Occipital lobe (tissue), 2 donors: ENCODE results near the gene PIEZO2. TPM values are rescaled to one million over a fixed set of nuclear protein-coding genes. Genes with fewer than 3 reads are reported as not detected.
"Not testable (repeated sequence)": the region's sequence is repeated elsewhere in the genome, so short reads cannot be mapped to it uniquely, and the experiment has no call there.

Source experiments
- DNase-seq: peaks from one replicate; lab custom pipeline; 2025; lab: John Stamatoyannopoulos, UW
- total RNA-seq: library from RNA; depleted of rRNA; stranded (reverse); fragments of >200 nt; gene quantifications from one replicate; pipeline ENCODE4 v1.2.3, GENCODE V29; 2014

PIEZO2 gene
- 8.0 TPM for total RNA-seq

- DNase-seq, result peak; percentile 46
These were observed at the start of gene PIEZO2 for GRCh38 chr18:11149441-11150270. PIEZO2 (minus strand) TSS chr18:11149569; CDS start chr18:11148588, 981 bp downstream.

DNA sequence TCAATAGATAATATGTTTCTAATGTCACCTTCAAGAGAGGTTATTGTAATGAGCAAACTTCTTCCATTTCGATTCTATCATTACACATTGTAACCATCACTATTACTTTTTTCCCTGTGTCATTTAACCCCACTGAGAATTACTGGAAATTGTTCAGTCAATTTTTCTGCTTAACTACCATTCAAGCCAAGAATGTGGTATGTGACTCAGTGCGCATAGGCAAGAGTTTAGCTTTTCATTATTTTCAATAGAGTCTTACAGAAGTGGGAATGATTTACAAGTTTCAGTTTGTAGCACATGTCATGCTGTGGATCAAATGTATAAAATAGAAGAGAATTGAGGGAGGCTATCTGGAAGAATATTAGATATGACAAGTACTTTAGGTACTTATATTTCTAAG, 34.3 kb upstream of the PIEZO2 start:
- no peak for DNase-seq

- not testable (repeated sequence) for DNase-seq
These were observed 32.3 kb upstream of the PIEZO2 start for GRCh38 chr18:11181629-11182028.

DNA sequence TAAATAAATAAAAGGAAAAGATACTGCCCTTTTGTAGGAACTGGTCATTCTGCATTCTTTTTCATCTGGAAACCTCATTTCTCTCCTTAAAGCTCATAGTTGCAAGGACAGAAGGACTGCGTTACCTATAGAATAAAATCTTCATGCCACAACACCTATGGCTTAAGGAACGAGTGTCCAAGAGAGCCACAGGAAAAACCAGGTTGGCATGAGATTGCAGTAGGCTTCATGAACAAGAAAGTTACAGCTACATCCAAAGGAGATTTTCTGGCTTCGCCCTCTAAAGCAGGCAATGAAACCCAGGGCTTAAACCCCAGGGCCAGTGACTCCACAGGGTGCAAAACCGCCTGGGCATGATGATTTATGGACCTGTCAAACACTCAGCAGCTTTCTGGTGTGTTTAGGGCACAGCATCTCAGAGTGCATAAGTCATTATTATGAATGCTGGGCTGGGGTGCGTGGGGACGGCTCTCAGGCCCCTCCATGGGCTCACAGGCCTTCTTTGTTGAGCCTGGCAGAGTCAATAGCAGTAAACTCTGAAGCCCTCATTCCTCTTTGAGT, 30.7 kb upstream of the PIEZO2 start:
- no peak for DNase-seq

DNA sequence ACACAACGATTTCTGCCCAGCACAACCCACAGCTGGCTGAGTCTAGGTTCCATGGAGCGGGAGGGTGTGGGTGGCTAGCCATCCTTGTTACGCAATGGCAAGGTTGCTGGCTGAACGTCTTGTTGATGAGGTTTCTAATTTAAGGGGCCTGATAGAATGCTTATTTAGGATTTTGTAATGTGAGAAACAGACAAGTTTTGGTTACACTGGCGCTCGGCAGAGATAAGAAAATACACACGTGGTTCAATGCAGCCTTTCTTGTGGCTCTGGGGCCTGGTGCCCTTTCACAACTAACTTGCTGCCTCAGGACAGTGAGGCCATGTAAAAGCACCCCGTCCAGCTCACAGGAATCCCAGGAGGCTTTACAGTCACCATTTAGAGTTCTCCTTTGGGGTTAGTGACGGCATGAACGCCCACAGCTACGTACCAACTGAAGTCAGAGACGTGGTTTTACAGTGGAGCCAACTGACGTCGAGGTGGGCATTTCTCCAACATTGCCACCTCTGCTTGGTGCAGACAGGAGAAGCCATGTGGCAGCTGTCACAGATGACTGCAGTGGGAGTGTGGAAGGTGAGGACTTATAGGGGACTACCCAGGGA, 29.7 kb upstream of the PIEZO2 start:
- peak; percentile 15 for DNase-seq

DNA sequence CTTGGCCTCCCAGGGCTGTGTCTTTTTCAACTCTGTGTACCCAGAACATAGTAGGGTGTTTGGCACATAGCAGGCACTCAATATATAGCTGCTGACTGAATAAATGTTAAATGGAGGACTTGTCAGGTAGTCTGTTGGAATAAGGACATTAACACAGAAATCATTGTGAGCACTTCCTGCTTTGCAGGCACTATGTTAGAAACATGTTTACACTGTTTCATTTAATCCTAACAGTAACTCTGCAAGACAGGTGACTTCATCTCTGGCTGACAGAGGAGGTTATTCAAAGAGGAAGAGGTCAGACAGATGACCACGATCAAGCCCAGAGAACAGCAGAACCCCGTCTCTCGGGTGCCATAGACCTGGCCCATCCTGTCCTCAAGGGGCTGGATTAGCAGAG, 28.0 kb upstream of the PIEZO2 start:
- no peak for DNase-seq

DNA sequence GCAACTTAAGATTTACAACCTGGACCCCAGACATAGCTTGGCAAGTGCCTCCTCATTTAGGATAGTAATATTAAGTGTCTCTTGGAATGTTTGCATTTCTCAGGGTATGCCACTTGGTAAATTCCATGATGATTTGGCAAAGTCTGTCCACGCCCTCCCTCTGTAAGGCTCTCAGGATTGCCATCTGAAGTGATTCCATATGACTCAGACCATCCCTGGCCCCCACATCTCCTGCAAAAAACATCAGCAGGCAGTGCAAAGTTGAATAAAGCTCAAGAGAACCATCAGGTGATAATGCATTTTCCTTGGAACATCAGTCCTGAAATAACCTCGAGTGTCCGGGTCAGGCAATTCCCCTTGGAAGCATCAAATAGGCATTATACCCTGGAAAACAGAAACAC, 27.1 kb upstream of the PIEZO2 start:
- no peak for DNase-seq

- no peak for DNase-seq
These were observed 26.1 kb upstream of the PIEZO2 start for GRCh38 chr18:11175266-11175979.

GRCh38 chr18:11174179-11174578, 24.8 kb upstream of the PIEZO2 start:
- not testable (repeated sequence) for DNase-seq

- DNase-seq, result no peak
These were observed 18.4 kb upstream of the PIEZO2 start for GRCh38 chr18:11167778-11168177.

GRCh38 chr18:11165952-11166351, 16.6 kb upstream of the PIEZO2 start:
- no peak for DNase-seq

DNA sequence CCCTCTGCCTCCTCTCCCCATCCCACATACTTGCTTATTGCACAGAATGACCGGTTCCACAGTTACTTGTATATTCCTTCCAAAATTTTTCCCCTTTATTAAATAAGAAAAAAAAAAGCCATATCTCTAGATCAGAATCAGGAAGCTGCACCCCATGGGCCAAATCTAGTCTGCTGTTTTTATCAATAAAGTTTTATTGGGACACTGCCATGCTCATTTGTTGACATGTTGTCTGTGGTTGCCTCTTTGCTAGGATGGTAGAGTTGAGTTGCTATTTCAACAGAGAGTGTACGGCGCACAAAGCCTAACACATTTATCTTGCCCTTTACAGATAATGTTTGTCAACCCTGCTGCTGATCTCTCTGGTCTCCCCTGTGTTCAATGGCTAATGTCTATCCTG, 15.8 kb upstream of the PIEZO2 start:
- no peak for DNase-seq

DNA sequence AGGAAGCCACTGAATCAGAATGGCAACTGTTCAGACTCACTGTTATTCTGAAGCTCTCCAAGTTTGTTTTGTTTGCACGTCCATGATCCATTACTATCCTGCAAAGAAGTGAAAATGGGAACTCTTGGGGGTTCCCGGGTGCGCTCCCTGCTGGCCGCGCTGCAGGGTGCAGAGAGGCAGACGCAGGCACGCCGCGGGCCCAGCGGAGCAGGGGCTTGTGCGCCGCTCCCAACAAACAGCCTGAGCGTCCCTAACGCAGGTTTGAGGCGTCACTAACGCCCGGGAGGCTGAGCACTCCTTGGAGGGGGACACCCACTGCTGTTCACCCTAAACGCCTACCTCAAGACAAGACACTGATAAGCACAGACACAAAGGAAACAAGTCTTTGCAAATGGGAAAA, 14.3 kb upstream of the PIEZO2 start:
- DNase-seq, result no peak

DNA sequence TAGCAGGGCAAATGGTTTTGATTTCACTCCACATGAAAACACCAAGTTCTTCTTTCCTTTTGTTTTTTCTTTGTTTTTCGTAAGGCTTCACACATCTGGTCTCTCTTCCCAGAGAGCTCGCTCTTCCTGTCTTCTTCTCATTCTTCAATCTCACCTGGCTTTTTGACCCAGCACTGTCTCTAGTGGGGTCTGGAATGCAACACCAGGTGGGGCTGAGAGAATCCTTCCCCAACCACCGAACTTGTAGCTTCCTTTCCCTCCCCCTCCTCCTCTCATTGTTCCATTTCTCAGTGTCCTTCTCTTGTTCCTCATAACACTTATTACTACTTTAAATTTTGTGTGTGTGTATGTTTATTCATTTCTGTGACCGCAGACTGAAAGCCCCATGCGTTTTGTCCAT, 13.5 kb upstream of the PIEZO2 start:
- DNase-seq, result no peak

DNA sequence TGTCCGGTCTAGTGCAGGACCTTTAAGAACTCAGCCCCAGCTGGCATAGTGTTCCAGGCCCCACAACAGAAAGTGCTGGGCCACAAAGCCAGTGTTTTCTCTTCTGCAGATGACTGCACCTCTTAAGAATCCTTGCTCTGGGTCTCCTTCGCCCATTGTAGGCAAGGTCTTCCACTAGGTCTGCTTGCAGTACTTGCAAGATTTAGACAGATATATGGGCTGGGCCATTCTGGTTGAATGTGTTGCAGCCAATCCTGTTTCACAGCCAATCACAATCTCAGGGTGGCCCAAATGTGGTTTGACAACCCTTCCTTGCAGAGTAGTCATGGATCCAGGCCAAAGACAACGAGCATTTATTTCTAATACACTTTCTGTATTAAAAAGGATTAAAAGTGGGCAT, 13.1 kb upstream of the PIEZO2 start:
- DNase-seq, result no peak

DNA sequence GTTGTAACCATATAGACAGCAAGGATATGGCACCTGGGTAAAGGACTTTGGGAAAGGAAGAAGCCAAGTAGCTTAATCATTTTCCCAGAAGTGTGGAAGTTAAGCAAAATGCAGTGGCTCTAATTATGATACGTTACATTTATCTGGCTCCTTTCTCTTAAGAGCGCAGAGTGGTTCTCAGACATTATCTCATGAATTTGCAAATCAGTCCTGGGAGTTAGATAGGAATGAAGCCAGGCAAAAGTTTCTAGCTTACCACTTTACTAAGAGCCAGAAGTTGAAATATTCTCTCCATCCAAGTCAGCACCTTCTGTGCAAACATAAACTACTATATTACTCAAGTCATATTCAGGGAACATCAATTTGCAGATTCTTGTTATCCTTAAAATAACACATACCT, 10.9 kb upstream of the PIEZO2 start:
- DNase-seq, result no peak

DNA sequence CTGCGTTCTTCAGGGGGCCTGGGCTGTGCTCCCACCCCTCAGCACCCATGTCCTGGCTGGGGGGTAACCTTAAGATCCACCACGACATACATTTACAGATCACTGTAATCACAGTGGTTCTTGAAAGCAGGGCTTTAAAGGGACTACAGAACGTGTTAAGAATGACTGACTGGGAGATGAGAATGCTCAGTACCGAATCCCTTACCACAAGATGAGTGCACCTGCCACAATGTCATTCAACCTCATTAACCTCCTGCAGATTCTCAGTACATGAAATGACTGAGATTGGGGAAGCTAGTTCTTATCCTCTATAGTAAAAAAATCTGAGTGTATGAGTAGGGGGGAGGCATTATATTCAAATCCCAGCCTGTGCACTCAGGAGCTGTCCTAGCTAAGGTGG, 10.5 kb upstream of the PIEZO2 start:
- no peak for DNase-seq

DNA sequence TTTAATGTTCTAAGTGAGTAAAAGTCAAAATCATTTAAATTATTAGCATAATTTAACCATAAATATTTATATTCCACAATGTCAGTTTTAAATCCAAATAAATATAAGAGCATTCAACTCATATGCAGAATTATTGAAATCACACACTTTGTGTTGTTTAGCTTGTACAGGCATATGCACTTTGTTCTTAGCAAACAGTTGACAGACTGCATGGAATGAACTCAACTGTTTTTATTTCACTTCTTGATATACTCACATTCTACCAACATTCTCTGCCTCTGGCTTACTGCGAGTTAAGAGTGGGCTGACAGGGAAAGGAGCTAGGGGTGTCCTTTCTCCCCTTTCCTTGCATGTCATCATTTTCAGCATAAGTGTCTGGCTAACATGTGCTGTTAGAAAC, 7.6 kb upstream of the PIEZO2 start:
- no peak for DNase-seq

DNA sequence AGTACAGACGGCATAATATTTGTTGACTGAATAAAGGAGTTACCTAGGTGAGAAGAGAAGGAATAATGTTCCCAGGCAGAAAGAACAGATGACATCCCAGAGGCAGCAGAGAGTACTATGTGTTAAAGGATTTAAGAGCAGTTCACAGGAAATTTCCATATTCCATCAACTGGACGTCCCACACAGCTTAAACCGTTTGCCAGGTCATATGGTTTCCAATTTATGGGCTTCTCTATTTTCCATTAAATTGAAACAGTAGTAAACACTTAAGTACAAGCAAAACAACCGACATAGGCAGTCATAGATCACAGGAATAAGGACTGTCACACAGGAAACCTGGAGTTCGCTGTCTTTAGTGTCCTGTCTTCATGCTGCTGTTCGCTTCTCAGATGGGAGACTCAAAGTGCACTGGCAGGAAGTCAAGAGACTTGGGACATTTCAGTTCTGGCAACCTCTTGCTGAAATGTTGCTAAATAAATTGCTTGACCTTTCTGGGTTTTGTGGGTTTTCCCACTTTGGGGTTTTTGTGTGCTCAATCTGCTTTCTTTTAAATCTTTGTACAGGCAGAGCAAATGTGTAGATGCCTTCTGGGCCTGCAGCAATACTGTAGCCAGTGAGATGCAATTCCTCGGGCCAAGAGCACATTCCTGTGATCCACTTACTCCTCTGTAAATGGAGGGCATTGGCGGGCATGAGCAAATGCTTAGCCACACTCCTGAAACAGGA, 5.8 kb upstream of the PIEZO2 start:
- no peak for DNase-seq

GRCh38 chr18:11154368-11154989, 5.1 kb upstream of the PIEZO2 start:
- DNase-seq, result no peak

GRCh38 chr18:11153097-11153496, 3.7 kb upstream of the PIEZO2 start:
- no peak for DNase-seq
